GM18867 (cell line): ENCODE results near the gene SCAMP5.

Source experiments
- ATAC-seq: cut with Tn5 transposase; IDR thresholded peaks from one replicate; pipeline ENCODE4 v1.9.1; 2021; ENCODE audit warnings: mild to moderate bottlenecking, moderate library complexity; ENCODE audit not compliant: unreplicated experiment

The SCAMP5 gene

GRCh38 chr15:75067123-75067830 is 71.9 kb downstream of the SCAMP5 start:
- ATAC-seq: no peak

- no peak for ATAC-seq
Measured at GRCh38 chr15:75068748-75069147, 73.4 kb downstream of the SCAMP5 start.

- peak; percentile 86 for ATAC-seq
Measured at GRCh38 chr15:75069301-75069925, 74.0 kb downstream of the SCAMP5 start.

GRCh38 chr15:75070674-75071073 is 75.3 kb downstream of the SCAMP5 start:
- ATAC-seq: no peak
